HG02759 (cell line): Measurements from ENCODE around the gene MICAL1.
A peak's percentile ranks its signal among the peaks of the same experiment; 100 is the strongest.

ENCODE experiments used
- ATAC-seq: cut with Tn5 transposase; IDR thresholded peaks from one replicate; pipeline ENCODE4 v1.9.1; 2021; ENCODE audit warnings: mild to moderate bottlenecking, moderate library complexity; ENCODE audit not compliant: unreplicated experiment

MICAL1 gene

GRCh38 chr6:109455437-109456110, at the start of gene MICAL1:
MICAL1 (minus strand) TSS chr6:109455772; CDS start chr6:109454196, 1,576 bp downstream.
- peak; percentile 60 for ATAC-seq

GRCh38 chr6:109503327-109504224, 48.0 kb upstream of the MICAL1 start:
- ATAC-seq, result no peak

- ATAC-seq, result no peak
Observed at GRCh38 chr6:109498936-109499335, 43.4 kb upstream of the MICAL1 start.

GRCh38 chr6:109498052-109498451, 42.5 kb upstream of the MICAL1 start:
- no peak for ATAC-seq

- ATAC-seq, result no peak
Observed at GRCh38 chr6:109496036-109496772, 40.6 kb upstream of the MICAL1 start.

GRCh38 chr6:109493865-109494264, 38.3 kb upstream of the MICAL1 start:
- ATAC-seq, result no peak

GRCh38 chr6:109491207-109491938, 35.8 kb upstream of the MICAL1 start:
- no peak for ATAC-seq

- no peak for ATAC-seq
Observed at GRCh38 chr6:109490713-109491112, 35.1 kb upstream of the MICAL1 start.

GRCh38 chr6:109488001-109488400, 32.4 kb upstream of the MICAL1 start:
- no peak for ATAC-seq

GRCh38 chr6:109486068-109486467, 30.5 kb upstream of the MICAL1 start:
- no peak for ATAC-seq

GRCh38 chr6:109485266-109485935, 29.8 kb upstream of the MICAL1 start:
- no peak for ATAC-seq

GRCh38 chr6:109484122-109484521, 28.6 kb upstream of the MICAL1 start:
- ATAC-seq, result no peak

- no peak for ATAC-seq
Observed at GRCh38 chr6:109483735-109484057, 28.1 kb upstream of the MICAL1 start.

- peak; percentile 88 for ATAC-seq
Observed at GRCh38 chr6:109482905-109483734, 27.5 kb upstream of the MICAL1 start, which contains the start of gene ZBTB24. ZBTB24 (minus strand) TSS chr6:109483219; CDS start chr6:109482026, 1,193 bp downstream.

- no peak for ATAC-seq
Observed at GRCh38 chr6:109480993-109481480, 25.5 kb upstream of the MICAL1 start.

- ATAC-seq, result no peak
Observed at GRCh38 chr6:109478841-109479624, 23.5 kb upstream of the MICAL1 start.

- no peak for ATAC-seq
Observed at GRCh38 chr6:109478222-109478805, 22.7 kb upstream of the MICAL1 start.

- peak; percentile 58 for ATAC-seq
Observed at GRCh38 chr6:109477725-109478124, 22.2 kb upstream of the MICAL1 start.
